ENCODE results near the gene NEK8. TPM values are rescaled to one million over a fixed set of nuclear protein-coding genes. Genes with fewer than 3 reads are reported as not detected.

The NEK8 gene
- total RNA-seq, 4 donors from 2014 or later: 3.9 to 14.0 (median 8.1) TPM

DNA sequence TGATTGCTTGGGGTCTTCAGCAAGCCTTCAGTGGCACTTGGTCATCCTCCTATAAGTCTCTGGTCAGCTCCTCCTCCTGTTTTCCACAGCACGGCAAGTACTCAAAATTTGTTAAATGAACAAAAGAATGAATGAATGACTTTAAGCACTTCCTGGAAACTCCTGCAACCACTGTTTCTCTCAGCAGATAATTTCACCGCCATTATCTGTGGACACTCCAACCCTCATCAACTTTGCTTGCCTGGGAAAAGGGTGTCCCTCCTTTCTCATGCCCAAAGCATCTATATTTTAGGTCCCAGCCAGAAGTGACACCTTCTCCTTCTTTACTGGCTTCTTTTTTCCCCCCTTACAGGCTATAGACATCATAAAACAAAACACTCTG, 21.3 kb upstream of the NEK8 start:
- DNase-seq: no peak

DNA sequence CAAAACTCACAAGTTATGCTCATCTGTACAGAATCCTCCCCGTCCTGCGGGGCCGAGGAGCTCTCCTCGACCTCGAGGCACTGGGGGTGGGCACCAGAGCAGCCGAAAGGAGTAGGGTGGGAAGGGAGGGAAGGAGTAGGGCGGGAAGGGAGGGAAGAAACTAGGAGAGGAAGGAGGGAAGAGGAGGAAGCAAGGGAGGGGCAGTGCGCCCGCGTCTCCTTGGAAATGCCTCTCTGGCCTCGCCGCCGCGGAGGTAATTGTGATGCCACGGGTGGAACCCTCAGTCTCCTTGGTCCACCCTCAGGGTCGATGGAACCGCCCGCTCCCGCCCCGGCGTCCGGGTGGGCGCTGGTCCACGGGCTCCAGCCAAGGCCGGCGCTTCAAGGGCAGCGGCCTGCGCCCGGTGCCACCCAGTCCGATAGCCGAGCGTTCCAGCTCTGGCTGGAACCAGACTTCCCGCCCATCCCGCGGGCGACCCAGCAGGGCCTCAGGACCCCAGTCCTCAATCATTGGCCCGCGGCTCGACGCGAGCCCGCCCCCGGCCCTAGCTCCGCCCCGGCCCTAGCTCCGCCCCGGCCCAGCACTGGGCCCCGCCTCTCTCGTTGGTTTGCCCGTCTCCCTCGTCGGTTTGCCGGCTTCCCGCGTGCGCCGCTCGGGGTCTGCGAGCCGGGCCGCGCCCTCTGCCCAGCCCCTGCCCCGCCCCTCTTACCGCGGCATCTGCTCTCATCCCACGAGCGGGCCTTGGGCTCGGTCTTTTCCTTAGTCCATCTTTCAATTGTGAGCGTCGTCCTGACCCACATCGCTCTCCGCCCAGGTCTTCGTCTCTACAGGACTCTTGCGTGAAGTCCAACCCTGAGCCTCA, 17.5 kb upstream of the NEK8 start:
- H3K27ac ChIP-seq: peak overlapping the region; percentile 73 to 83 (median 78)
- H3K4me1 ChIP-seq: peaks cover 6 to 12% of the 10 kb centered on the region in 2 donors
- H3K36me3 ChIP-seq: peaks cover 13% of the 10 kb centered on the region in 2 donors
- peak; percentile 76 to 82 for DNase-seq
- peak overlapping the region in 2 of 3 donors; percentile 16 to 48 for H3K4me3 ChIP-seq (replicated peaks in 1 of 3)
- H3K27me3 ChIP-seq: no peaks in the 10 kb centered on the region
- H3K9me3 ChIP-seq: no peaks in the 10 kb centered on the region
- 2 to 4% methylated on average over 19 to 45 of the region's 74 CpGs for WGBS, 2 donors
- intact Hi-C loops (cut with DNase I): no loop called here
- TF ChIP-seq CTCF (IDR thresholded peaks at IDR 0.05) (no peak), POLR2A (IDR thresholded peaks at IDR 0.05) (peak in 1 of 2 donors; percentile 58)

More for the DNA sequence above, 21.3 kb upstream of the NEK8 start:
- intact Hi-C loops (cut with DNase I): no loop called here
- H3K4me1 ChIP-seq: peaks cover 6 to 7% of the 10 kb centered on the region in 2 donors
- WGBS, 2 donors: 93 to 94% methylated on average over 2 of the region's 2 CpGs
- H3K27me3 ChIP-seq: no peaks in the 10 kb centered on the region
- no peak overlapping the region for H3K27ac ChIP-seq
- H3K36me3 ChIP-seq: peaks cover 11% of the 10 kb centered on the region in 2 donors
- H3K9me3 ChIP-seq: no peaks in the 10 kb centered on the region
- H3K4me3 ChIP-seq (replicated peaks in 1 of 3): no peak overlapping the region
- TF ChIP-seq POLR2A (IDR thresholded peaks at IDR 0.05): no peak
- TF ChIP-seq CTCF (IDR thresholded peaks at IDR 0.05): no peak

DNA sequence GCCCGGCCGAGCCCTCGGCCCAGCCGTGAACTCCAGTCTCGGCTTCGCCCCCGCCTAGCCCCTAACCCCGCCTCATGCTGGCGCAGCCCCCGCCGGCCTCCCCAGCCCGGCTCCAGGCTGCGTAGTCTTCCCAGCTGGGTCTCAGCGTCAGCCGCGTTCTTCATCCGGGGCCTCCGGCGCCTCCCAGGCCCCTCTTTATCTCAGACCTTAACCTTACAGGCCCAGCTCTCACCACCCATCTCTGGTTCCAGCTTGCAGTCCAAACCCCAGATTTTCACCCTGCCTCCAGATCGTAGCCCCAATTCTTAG, 16.9 kb upstream of the NEK8 start, which contains the start of gene PROCA1:
Gene PROCA1 (minus strand): TSS at position 166 of the 309 bp plus-strand sequence. CDS start 228 bp downstream, outside the sequence.
- Histone ChIP-seq H3K4me1 (peaks cover 9 to 18% of the 10 kb centered on the region in 2 donors), H3K36me3 (peaks cover 13% of the 10 kb centered on the region in 2 donors), H3K9me3 (no peaks in the 10 kb centered on the region), H3K4me3 (replicated peaks in 1 of 3) (peak within 1 kb of the TSS in 2 of 3 donors; percentile 16 to 48), H3K27ac (peak within 1 kb of the TSS; percentile 73 to 83 (median 78)), H3K27me3 (no peaks in the 10 kb centered on the region)
- WGBS, 2 donors: 7 to 15% methylated on average over 12 to 19 of the region's 20 CpGs
- TF ChIP-seq CTCF (IDR thresholded peaks at IDR 0.05): no peak
- no peak for TF ChIP-seq POLR2A (IDR thresholded peaks at IDR 0.05)
- intact Hi-C loops (cut with DNase I): no loop called here
- no peak for DNase-seq

GRCh38 chr17:28712032-28712704, 16.4 kb upstream of the NEK8 start:
- Histone ChIP-seq H3K27me3 (no peaks in the 10 kb centered on the region), H3K9me3 (no peaks in the 10 kb centered on the region), H3K27ac (peak overlapping the region in 2 of 3 donors; percentile 78 to 83), H3K36me3 (peaks cover 13% of the 10 kb centered on the region in 2 donors), H3K4me1 (peaks cover 14 to 20% of the 10 kb centered on the region in 2 donors), H3K4me3 (replicated peaks in 1 of 3) (peak overlapping the region in 1 of 3 donors; percentile 48)
- no peak for DNase-seq
- TF ChIP-seq CTCF (IDR thresholded peaks at IDR 0.05) (no peak), POLR2A (IDR thresholded peaks at IDR 0.05) (no peak)
- intact Hi-C loops (cut with DNase I): no loop called here
- 58 to 59% methylated on average over 33 to 34 of the region's 34 CpGs for WGBS, 2 donors
